Osteoblast (primary cell): Measurements from ENCODE around the gene ASPHD2. TPM values are rescaled to one million over a fixed set of nuclear protein-coding genes. Genes with fewer than 3 reads are reported as not detected.

Source experiments
- DNase-seq: peaks from one replicate; pipeline ENCODE4 v3.0.0; 2011; ENCODE audit warnings: low spot score, mixed read lengths; ENCODE audit not compliant: insufficient read length; ENCODE audit errors: missing footprints
- H2AFZ ChIP-seq: 2 replicates; pipeline ENCODE4 v1.6.0; 2011; ENCODE audit warnings: mild to moderate bottlenecking, low read length
- H3K27ac ChIP-seq: 2 replicates; pipeline ENCODE4 v1.5.1; 2011; ENCODE audit warnings: mild to moderate bottlenecking, low read depth, low read length, moderate library complexity
- H3K27me3 ChIP-seq: 2 replicates; pipeline ENCODE4 v1.6.0; 2012; ENCODE audit warnings: mild to moderate bottlenecking, control low read depth, inconsistent platforms, low read length, moderate library complexity; ENCODE audit not compliant: insufficient read depth
- H3K36me3 ChIP-seq: 2 replicates; pipeline ENCODE4 v1.5.1; 2011; ENCODE audit warnings: mild to moderate bottlenecking, low read length, control low read depth, moderate library complexity; ENCODE audit not compliant: insufficient read depth
- H3K4me1 ChIP-seq: 2 replicates; pipeline ENCODE4 v1.5.1; 2011; ENCODE audit warnings: mild to moderate bottlenecking, low read length, control low read depth, moderate library complexity; ENCODE audit not compliant: insufficient read depth
- H3K4me2 ChIP-seq: 2 replicates; pipeline ENCODE4 v1.6.0; 2011; ENCODE audit warnings: mild to moderate bottlenecking, low read length; ENCODE audit not compliant: insufficient read depth
- H3K4me3 ChIP-seq: fragments of 200-600 bp; sonication (generic); 3 replicates; pipeline ENCODE4 v1.5.1; 2012; ENCODE audit warnings: mild to moderate bottlenecking, low read length, inconsistent platforms; ENCODE audit not compliant: insufficient read depth
- H3K79me2 ChIP-seq: 2 replicates; pipeline ENCODE4 v1.6.0; 2012; ENCODE audit warnings: mild to moderate bottlenecking, low read length, control low read depth, inconsistent platforms; ENCODE audit not compliant: insufficient read depth
- H3K9me3 ChIP-seq: 2 replicates; pipeline ENCODE4 v1.5.1; 2011; ENCODE audit warnings: low read depth, low read length, control low read depth
- H4K20me1 ChIP-seq: 2 replicates; pipeline ENCODE4 v1.6.0; 2012; ENCODE audit warnings: mild to moderate bottlenecking, low read length, control low read depth; ENCODE audit not compliant: insufficient read depth
- total RNA-seq: library from RNA; depleted of rRNA; stranded (reverse); fragments of >200 nt; gene quantifications from 2 replicates; pipeline ENCODE4 v1.2.3, GENCODE V29; 2012
- TF ChIP-seq, protein P1 (sequence below): IDR thresholded peaks from 2 replicates; pipeline ENCODE4 v1.5.1; 2011; ENCODE audit warnings: mild to moderate bottlenecking, low read depth, low read length, moderate library complexity; ENCODE audit errors: extremely low read depth

ASPHD2 gene
- total RNA-seq, 1 donor: 6.2 TPM

GRCh38 chr22:26453812-26454500 lies 24.9 kb downstream of the ASPHD2 start:
- TF ChIP-seq, protein P1, sequence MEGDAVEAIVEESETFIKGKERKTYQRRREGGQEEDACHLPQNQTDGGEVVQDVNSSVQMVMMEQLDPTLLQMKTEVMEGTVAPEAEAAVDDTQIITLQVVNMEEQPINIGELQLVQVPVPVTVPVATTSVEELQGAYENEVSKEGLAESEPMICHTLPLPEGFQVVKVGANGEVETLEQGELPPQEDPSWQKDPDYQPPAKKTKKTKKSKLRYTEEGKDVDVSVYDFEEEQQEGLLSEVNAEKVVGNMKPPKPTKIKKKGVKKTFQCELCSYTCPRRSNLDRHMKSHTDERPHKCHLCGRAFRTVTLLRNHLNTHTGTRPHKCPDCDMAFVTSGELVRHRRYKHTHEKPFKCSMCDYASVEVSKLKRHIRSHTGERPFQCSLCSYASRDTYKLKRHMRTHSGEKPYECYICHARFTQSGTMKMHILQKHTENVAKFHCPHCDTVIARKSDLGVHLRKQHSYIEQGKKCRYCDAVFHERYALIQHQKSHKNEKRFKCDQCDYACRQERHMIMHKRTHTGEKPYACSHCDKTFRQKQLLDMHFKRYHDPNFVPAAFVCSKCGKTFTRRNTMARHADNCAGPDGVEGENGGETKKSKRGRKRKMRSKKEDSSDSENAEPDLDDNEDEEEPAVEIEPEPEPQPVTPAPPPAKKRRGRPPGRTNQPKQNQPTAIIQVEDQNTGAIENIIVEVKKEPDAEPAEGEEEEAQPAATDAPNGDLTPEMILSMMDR: no peak

GRCh38 chr22:26457661-26458272 lies 28.7 kb downstream of the ASPHD2 start:
- TF ChIP-seq, protein P1: no peak

More at GRCh38 chr22:26453812-26454500, 24.9 kb downstream of the ASPHD2 start:
- peaks cover 36% of the 10 kb centered on the region for H3K36me3 ChIP-seq
- DNase-seq: no peak
- no peak overlapping the region for H3K4me3 ChIP-seq
- no peak overlapping the region for H3K4me2 ChIP-seq
- H3K9me3 ChIP-seq: no peaks in the 10 kb centered on the region
- no peaks in the 10 kb centered on the region for H3K4me1 ChIP-seq
- H3K27me3 ChIP-seq: no peaks in the 10 kb centered on the region
- H3K79me2 ChIP-seq: peaks cover 4% of the 10 kb centered on the region
- no peaks in the 10 kb centered on the region for H4K20me1 ChIP-seq
- H3K27ac ChIP-seq: no peak overlapping the region
- no peak overlapping the region for H2AFZ ChIP-seq

GRCh38 chr22:26460202-26460601 lies 31.1 kb downstream of the ASPHD2 start:
- no peak for DNase-seq
- H3K27ac ChIP-seq: no peak overlapping the region
- TF ChIP-seq, protein P1: no peak

More at GRCh38 chr22:26457661-26458272, 28.7 kb downstream of the ASPHD2 start:
- Histone ChIP-seq H3K36me3 (peaks cover 30% of the 10 kb centered on the region), H3K79me2 (peaks cover 19% of the 10 kb centered on the region), H3K27ac (no peak overlapping the region), H3K4me1 (peaks cover 8% of the 10 kb centered on the region), H3K4me3 (no peak overlapping the region), H3K27me3 (no peaks in the 10 kb centered on the region), H4K20me1 (peaks cover 6% of the 10 kb centered on the region), H3K4me2 (no peak overlapping the region), H3K9me3 (no peaks in the 10 kb centered on the region), H2AFZ (no peak overlapping the region)
- DNase-seq: no peak

DNA sequence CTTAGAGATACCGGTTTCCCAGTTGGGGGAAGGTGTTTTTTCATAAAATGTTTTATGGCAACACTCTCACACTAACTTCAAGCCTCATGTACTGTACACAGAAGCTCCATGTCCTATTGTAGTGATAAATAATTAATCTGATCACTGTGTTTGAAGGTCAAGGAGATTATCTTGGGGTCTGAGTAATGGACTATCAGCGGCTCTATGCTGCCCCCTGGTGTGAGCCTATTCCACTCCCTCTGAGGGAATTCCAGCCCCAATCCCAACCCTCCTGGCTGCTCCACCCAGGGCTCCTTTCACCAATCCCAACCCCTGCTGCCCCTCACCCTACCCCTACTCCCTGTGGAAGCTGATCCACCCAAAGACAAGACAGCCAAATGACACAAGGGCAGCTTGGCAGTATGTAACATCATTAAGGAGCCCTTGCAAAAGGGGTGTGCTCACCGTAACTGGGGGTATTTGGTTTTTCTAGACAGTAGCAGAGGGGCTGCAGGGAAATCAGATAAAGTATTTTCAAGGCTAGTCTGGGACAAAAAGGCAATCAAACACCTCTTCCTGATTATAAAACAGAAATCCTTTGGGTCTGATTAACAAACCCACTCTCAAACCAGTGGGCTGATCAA lies 32.2 kb downstream of the ASPHD2 start:
- peaks cover 8% of the 10 kb centered on the region for H3K4me1 ChIP-seq
- H2AFZ ChIP-seq: no peak overlapping the region
- H3K79me2 ChIP-seq: peaks cover 19% of the 10 kb centered on the region
- H4K20me1 ChIP-seq: peaks cover 10% of the 10 kb centered on the region
- H3K4me2 ChIP-seq: no peak overlapping the region
- H3K27ac ChIP-seq: no peak overlapping the region
- DNase-seq: no peak
- TF ChIP-seq, protein P1: peak; percentile 81
- H3K9me3 ChIP-seq: no peaks in the 10 kb centered on the region
- H3K4me3 ChIP-seq: no peak overlapping the region
- H3K36me3 ChIP-seq: peaks cover 42% of the 10 kb centered on the region
- H3K27me3 ChIP-seq: no peaks in the 10 kb centered on the region

More at GRCh38 chr22:26460202-26460601, 31.1 kb downstream of the ASPHD2 start:
- no peaks in the 10 kb centered on the region for H3K27me3 ChIP-seq
- H3K4me2 ChIP-seq: no peak overlapping the region
- peaks cover 42% of the 10 kb centered on the region for H3K36me3 ChIP-seq
- H3K9me3 ChIP-seq: no peaks in the 10 kb centered on the region
- H3K4me1 ChIP-seq: peaks cover 8% of the 10 kb centered on the region
- H4K20me1 ChIP-seq: peaks cover 10% of the 10 kb centered on the region
- no peak overlapping the region for H3K4me3 ChIP-seq
- no peak overlapping the region for H2AFZ ChIP-seq
- H3K79me2 ChIP-seq: peaks cover 19% of the 10 kb centered on the region
